ENCODE results near the gene NDST1.
"Not testable (repeated sequence)": the region's sequence is repeated elsewhere in the genome, so short reads cannot be mapped to it uniquely, and the experiment has no call there.

The NDST1 gene

GRCh38 chr5:150508828-150509227 lies 897 bp downstream of the NDST1 start:
- DNase-seq = no peak

GRCh38 chr5:150509992-150510391 lies 2.1 kb downstream of the NDST1 start:
- peak; percentile 50 for DNase-seq

GRCh38 chr5:150510460-150511263 lies 2.7 kb downstream of the NDST1 start:
- peak; percentile 72 for DNase-seq

- no peak for DNase-seq
Measured at GRCh38 chr5:150511578-150512367, 3.8 kb downstream of the NDST1 start.

DNA sequence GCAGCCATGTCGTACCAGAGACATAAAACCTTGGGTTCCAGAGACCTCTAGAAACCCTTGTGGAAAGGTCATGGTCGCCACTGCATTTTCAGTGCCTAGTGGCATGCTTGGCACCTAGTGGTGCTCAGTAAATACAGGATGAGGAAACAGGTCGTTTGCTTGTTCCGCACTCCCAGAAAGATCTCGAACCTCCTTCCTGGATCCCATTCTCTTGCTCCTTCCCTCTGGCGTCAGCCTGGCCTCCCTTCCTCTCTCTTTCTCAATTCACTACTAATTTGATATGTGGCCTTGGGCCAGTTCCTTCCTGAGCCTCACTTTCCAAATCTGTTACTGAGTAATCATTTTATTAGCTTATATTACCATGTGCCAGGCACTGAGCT lies 4.4 kb downstream of the NDST1 start:
- DNase-seq = no peak

- DNase-seq = peak; percentile 75
Measured at GRCh38 chr5:150513375-150514309, 5.7 kb downstream of the NDST1 start.

- DNase-seq = peak; percentile 92
Measured at GRCh38 chr5:150514708-150515211, 6.8 kb downstream of the NDST1 start.

- DNase-seq = no peak
Measured at GRCh38 chr5:150515446-150515845, 7.5 kb downstream of the NDST1 start.

GRCh38 chr5:150516011-150516410 lies 8.1 kb downstream of the NDST1 start:
- peak; percentile 68 for DNase-seq

DNA sequence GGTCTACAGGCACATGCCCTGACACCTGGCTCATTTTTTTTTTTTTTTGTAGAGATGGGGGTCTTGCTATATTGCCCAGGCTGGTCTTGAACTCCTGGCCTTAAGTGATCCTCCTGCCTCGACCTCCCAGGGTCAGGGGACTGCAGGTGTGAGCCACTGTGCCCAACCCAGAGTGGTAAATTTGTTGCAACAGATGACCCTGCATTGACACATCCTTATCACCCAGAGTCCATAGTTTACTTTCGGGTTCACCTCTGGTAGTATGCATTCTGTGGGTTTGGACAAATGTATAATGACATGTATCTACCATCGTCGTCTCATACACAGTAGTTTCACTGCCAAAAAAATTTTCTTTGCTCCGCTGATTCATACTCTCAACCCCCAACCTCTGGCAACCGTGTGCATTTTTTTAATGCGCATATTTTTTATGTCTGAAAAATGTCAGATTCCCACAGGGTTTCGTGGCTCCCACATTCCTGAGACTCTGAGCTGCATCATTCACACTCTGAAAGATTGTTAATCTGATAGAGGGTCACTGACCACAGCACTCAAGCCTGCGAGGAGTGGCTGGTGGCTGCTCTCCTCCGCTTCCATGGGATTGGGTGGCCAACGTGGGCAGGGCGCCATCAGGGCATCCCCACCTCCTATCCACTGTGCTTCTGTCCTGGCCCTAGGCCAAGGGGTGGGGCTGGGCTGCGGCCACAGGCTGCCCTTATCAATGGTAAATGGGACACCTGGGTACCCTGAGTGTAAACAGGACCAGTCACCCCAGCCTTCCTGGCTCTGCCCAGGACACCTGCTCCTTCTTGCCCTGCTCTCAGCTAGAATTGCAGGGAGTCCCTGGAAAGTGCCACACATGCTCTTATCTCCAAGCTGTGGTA lies 9.6 kb downstream of the NDST1 start:
- peak; percentile 98 for DNase-seq

- DNase-seq = not testable (repeated sequence)
Measured at GRCh38 chr5:150518712-150519559, 11.0 kb downstream of the NDST1 start.

- DNase-seq = no peak
Measured at GRCh38 chr5:150519560-150519945, 11.6 kb downstream of the NDST1 start.

DNA sequence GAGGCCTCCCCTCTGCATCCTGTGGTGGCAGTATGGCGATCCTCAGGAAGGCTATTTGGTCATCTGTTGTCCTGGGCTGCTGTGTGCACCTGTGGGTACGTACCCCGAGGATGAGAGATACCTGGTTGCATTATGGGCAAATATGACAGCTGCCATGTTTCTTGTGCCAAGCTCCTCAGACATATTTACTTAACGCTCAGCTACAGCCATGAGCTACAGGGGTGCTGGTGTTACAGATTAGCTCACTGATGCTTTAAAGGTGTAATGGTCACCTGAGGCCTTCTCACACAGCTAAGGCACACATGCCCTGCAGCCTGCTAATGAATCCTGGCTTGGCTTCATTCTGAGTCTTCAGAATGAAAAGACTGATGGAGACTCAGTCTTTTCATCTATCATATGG lies 12.0 kb downstream of the NDST1 start:
- peak; percentile 52 for DNase-seq

DNA sequence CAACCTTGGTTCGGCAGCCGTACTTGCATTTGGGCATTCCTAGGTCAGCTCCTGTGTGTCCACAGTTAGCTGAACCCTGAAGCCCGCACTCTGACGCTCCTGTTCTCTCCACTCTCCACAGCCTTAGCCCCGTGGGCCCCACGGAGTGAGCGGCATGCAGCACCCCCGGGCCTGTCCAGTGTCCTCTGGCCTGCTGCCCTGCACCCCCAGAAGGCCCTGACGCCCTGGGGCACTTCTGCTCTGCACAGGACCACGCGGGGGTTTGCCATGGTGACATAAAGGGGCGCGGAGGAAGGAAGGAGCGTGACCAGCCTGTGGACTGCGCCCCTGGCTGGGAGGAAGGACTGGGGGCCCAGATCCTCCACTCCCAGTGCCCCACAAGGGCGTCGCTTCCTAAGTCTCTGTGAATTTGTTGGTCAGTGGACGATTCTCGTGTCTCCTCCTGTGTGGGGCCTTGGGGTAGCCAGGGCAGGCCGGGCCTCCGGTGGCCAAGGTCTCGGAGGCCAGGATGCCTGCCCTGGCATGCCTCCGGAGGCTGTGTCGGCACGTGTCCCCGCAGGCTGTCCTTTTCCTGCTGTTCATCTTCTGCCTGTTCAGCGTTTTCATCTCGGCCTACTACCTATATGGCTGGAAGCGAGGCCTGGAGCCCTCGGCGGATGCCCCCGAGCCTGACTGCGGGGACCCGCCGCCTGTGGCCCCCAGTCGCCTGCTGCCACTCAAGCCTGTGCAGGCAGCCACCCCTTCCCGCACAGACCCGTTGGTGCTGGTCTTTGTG lies 13.0 kb downstream of the NDST1 start:
- DNase-seq = no peak

DNA sequence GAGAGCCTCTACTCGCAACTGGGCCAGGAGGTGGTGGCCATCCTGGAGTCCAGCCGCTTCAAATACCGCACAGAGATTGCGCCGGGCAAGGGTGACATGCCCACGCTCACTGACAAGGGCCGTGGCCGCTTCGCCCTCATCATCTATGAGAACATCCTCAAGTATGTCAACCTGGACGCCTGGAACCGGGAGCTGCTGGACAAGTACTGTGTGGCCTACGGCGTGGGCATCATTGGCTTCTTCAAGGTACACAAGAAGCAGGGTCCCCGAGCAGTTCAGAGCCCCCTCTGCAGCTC lies 13.5 kb downstream of the NDST1 start:
- peak; percentile 44 for DNase-seq

DNA sequence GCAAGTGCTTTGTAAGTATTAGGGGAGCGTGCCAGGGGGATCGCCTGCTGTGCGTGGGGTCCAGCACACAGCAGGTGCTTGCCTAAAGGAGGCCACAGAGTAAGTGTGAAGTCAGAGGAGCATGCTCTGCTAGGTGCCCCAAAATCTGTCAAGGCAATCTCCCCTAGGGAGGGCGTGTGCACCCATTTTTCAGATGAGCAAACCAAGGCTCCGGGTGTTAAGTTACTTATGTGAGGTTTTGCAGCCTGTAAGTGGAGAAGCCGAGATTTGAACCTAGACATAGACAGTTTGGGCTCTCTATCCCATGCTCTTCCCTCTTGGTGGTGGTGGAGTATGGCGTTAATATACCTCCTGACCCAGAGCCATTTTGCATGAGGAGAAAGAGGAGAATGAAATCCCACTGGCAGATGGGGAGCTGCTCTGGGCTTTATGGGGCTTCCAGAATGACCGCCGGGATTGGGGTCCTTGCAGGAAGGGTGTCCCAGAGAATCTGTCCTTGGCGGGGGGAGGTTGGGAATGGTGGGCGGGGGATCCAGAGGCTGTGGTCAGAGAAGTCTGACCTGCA lies 14.1 kb downstream of the NDST1 start:
- no peak for DNase-seq

GRCh38 chr5:150522504-150523414 lies 14.8 kb downstream of the NDST1 start:
- peak; percentile 99 for DNase-seq

DNA sequence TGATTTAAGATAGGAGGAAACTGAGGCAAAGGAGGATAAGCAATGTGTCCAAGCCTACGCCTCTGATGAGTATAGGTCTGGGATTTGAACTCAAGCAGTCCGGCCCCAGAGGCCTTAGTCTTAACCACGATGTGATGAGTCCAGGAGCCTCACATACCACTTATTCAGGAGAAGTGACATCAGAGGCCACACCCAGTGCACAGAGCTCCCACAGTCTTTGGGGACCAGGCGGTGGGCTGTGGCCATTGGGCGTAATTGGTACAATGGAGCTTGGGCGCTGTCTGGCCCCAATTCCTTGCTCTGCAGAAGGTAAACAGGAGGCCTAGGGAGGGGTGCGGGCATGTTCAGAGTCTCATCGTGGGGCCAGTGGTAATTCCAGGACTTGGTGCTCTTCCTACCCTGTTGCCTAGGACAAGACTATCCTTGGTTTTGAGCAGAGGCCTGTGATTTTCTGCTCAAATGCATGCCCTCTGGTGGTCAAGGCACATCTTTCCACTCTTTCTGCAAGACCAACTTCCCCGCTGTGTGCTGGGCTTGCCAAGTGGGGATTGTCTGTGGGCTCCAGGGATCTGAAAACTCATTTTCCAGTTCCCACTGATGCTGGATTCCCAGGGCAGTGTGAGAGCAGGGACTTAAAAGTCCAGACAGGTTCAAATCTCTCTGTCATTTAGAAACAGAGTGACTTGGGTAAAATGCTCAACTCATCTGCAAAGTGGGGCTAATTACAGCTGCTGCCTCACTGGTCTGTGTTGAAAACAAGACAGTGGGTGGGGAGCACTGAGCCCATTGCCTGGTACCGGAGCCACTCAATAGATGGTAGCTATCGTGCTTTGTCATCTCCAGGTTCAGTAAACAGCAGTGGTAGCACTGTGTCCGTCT lies 15.8 kb downstream of the NDST1 start:
- DNase-seq = peak; percentile 86
